Stimulated activated CD4-positive, alpha-beta T cell treated with anti-CD3 and anti-CD28 coated beads, Interleukin-4, amount 100 ng/mL, for 48 hours (primary cell): ENCODE data around the gene TGM4.
A peak's percentile ranks its signal among the peaks of the same experiment; 100 is the strongest.
"Not testable (repeated sequence)": the region's sequence is repeated elsewhere in the genome, so short reads cannot be mapped to it uniquely, and the experiment has no call there.

ENCODE experiments used
- DNase-seq, 2 donors: peaks; one replicate each; pipeline ENCODE4 v3.0.0-alpha.2; 2020; ENCODE audit warnings: low read depth in 2 of 2

Gene TGM4

DNA sequence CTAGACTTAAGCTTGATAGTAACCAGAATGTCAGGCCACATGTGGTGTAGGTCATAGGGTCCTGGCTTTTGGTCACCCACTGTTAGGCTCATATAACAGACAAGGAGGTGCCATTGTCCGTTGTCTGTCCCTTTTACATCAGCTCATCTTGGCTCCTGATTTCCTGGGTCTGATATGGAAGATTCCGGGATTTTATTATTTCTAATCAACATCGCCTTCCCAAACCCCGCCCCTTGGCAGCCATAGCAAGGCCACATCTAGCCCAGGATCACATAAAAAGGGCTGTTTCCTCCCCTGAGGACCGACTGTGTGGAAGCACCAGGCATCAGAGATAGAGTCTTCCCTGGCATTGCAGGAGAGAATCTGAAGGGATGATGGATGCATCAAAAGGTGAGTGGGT is at the start of gene TGM4:
TSS of gene TGM4 (plus strand) at position 301 of the 400 bp plus-strand sequence. CDS start at position 372, 71 bp downstream.
- DNase-seq: no peak

DNA sequence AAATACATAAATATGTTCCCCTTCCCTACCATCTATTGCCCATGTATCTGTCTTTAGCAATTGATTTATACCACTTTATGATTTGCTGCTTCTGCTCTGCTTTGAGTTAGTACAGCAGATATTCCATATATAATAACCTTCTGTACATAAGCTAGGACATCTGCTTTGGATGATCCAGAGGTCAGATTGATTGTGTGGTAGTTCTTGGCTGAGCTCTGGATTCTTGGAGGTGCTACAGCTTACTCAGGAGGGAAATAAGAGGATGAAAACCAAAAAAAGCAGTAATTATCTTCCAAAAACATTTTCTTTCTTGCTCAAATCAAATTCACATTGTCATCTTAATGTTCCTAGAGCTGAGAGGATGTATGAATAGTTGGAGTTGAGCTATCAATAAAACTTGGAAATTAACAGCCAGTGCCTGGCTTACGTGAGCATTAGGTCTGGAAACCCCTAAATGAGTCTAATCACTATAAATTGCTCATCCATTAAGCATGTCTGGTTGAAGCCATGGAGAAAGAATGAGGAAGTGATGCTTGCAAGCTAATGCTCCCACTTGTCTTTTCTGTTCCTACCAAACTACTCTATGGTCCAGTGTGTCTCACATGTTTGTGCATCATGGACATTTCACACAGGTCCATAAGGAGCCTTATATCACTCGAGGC is 49.0 kb upstream of the TGM4 start:
- DNase-seq: no peak

DNA sequence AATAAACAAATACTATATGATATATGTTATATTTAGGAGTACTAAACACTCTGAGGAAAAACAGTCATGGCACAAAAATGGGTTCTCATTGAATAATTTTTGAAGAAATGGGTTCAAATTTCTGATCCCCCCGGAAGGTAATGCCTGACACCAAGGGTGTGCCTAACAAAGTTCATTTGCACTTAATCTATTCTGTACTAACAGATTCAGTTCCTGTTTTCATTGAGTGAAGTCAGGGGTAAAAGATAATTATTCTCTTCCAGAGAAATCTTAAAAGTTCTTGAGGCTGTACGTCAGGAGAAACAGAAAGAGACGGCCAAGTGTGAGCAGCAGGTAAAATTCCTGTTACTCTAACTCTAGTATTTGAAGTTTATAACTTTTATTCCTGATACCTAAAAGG is 47.2 kb upstream of the TGM4 start:
- DNase-seq: no peak

DNA sequence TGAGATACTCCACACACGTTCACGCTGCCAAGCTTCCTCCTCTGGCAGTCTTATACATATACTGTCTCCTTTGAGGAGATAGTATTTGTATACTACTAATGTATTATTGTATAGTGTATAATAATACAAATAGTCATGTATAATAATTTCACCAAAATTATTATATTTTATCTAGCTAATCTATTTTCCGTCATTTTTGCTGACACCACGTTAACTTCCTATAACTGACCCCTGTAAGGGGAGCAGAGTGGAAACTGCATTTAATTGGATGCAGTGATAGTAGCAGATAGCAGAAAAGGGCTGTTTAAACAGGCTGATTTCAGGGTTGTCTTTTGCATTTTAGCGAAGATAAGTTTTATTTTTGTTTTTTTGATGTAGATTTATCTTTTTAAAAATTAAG is 43.2 kb upstream of the TGM4 start:
- no peak for DNase-seq

DNA sequence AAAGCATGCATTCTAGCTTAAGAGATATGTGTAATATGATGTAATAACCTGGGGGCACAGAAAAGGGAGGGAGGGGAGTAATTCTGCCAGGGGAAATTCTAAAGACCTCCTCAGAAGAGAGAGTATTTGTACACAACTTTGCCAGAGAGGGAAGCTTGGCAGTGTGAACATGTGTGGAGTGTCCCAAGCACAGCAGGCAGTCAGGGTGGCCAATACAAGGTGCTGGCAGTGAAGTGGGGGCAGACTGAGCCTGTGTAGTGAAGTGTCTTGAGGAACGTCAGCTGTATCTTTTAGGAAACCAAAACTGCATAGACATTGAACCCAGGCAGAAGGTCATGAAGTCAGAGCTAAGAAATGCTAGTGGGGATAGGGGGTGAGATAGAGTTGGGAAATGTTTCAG is 42.4 kb upstream of the TGM4 start:
- DNase-seq: no peak

DNA sequence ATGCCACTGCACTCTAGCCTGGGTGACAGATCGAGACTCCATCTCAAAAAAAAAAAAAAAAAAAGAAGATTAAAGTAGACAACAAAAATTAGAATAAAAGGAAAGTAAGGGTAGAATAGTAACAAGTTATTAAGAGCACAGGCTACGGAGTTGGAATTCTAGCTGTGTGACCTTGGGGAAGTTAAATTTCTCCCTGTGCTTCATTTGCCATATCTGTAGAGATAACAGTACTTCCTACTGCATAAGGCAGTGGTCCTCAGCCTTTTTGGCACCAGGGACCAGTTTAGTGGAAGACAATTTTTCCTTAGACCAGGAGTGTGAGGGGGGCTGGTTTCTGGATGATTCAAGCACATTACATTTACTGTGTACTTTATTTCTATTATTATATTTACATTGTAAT is 41.4 kb upstream of the TGM4 start:
- DNase-seq: no peak

DNA sequence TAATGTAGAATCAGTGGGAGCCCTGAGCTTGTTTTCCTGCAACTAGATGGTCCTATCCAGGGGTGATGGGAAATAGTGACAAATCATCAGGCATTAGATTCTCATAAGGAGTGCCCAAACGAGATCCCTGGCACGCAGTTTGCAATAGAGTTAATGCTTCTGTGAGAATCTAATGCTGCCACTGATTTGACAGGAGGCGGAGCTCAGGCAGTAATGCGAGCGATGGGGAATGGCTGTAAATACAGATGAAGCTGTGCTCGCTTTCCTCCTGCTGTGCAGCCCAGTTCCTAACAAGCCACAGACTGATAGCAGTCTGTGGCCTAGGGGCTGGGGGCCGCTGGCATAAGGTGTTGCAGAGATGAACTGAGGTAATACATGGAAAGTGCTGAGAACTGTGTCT is 41.0 kb upstream of the TGM4 start:
- no peak for DNase-seq

DNA sequence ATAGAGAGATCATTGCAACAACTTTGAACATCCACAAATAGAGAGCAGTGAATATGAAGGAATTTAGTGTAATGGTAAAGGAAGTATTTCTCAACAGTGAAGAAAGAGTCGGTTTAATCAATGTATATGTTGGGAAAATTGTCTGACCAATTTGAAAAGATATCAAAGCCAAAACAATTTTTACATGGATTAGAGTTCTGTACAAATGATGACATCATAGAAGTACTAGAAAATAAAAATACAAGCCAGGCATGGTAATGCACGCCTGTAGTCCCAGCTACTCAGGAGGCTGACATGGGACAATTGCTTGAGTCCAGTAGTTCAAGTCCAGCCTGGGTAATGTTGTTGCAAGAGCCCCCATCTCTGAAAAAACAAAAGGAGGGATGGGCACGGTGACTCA is 38.7 kb upstream of the TGM4 start:
- no peak for DNase-seq

DNA sequence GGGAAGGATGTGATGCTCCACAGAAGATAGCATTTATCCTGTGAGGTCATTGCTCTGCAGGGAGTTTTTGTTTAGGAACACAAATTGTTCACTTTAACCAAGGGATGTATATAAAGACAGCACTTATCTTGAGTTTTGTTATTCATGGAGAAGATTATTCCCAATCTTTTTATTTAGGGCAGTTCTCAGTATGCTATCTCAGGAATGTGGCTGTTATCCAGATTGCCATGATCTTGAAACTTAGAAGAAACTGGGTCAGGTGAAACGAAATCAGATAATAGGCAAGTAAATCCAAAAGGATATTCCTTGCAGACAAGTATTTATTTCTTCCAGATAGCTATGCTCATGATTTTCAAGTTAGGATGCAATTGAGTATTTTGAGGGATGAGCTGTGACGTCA is 32.0 kb upstream of the TGM4 start:
- DNase-seq: no peak

DNA sequence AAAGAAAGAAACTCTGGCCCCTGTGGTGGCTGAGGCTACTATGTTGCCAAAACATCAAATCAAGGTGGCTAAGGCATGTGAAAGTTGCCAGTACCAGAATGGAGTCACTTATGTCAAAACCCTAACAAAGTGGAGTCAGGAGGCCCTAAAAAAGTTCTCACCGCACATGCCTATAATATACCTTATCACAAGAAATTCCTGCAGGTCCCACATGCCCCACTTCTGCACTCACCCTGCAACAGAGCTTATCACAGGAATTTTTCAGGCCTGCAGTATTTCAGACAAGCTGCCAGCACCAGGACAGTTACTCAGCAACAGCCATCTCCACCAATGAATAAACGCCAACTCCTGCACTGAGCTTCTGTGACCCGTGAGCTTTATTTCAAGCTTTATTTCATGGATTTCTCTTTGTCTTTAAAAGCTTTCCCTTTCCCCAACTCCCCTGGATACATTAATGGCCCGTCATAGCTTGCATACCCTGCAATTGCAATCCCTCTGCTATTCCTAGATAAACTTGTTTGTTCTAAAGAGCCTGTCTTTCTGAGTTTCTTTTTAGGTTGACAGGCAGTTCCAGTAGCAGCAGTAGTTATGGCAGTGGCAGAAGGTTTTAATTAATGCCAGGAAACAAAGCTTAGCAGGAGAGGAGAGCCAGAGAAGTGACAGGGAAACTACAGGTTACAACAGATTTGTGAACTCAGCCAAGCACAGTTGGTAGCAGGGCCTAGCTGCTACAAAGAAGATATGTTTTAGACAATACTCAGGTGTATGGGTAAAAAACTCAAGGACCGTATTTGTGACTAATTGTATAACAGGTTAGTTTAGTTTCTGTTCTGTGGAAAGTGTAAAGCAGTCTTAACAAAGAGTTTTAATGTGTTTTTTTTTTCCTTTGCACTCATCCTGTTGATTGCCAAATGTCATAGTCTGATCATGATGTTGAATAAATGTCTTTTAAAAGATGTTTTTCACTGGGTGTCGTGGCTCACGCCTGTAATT is 28.6 kb upstream of the TGM4 start:
- no peak for DNase-seq

DNA sequence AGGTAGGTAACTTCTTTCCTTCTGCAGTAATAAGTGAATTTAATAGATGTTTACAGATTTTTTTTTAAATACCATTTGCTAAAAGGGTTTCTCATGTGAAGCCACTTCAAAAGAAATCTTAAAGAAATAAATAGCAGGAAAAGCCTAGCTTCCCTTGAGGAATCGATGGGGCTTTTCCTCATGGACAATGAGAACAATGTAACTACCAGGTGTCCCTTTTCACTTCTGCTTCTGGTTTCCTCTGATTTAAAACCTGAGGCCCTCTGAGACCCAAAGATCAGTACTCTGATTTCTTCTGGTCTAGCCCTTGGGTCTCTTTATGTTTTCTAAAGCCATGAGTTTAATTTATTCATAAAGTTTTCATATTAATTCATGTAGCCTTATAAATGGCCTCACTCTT is 25.8 kb upstream of the TGM4 start:
- DNase-seq: no peak

DNA sequence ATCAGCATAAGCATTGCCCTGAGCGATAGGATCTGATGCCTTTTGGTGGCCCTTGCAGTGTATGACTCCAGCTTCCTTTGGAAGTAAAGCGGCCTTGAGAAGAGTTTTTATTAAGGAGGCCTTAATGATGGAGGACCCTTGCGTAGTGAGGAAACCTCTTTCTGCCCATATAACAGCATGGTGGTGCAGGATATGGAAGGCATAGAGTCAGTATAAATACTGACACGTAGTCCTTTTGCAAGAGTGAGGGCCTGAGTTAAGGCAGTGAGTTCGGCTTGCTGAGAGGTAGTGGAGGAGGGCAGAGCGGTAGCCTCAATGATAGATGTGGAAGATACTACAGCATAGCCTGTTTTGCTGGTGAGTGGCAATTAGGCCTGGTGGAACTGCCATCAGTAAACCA is 17.7 kb upstream of the TGM4 start:
- not testable (repeated sequence) for DNase-seq

DNA sequence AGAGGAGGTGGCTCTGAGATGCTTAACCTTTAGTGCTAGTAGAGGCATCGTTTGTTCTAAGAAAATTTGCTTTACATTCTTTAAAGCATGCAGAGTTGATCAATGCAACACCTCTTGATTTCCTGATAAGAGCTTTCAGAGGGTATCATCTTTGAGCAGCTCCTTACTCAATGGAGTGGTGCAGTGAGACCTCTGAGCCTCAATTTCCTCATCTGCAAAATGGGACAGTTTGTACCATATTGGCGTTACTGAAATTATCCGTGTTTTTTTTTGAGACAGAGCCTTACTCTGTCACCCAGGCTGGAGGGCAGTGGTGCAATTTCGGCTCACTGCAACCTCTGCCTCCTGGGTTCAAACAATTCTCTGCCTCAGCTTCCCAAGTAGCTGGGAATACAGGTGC is 14.3 kb upstream of the TGM4 start:
- no peak for DNase-seq

DNA sequence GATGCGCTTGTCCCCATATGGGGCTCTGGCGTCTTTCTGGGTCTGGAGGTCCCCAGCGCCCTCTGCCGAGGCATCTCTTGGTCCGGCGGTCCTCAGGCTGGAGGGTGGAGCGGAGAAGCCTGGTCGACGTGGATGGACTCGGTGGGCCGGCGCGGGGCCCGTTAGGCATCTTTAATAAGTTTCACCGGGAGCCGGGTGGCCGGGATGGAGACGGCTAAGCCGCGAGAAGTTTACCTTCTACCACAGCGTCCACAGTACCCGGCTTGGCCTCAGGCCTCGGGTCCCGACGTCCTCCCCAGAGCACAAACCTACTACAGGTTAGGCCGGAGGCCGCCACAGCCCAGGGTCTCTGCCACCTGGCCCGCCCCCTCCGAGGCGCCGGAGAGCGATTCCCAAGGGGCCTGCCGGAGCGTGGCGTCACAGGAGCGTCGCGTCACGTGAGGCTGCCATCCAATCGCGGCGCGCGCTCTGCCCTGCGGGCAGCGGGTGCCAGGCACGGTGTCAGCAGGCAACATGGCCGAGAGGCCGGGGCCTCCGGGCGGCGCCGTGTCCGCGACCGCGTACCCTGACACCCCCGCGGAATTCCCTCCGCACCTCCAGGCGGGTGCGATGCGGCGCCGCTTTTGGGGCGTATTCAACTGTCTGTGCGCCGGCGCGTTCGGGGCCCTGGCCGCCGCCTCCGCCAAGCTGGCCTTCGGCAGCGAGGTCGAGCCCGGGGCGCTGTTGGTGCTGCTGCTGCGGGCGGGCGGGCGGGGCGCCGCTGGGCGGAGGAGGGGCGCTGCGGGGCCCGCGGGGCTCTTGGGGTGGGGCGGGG is 12.8 kb upstream of the TGM4 start, which contains the start of gene TMEM42:
TSS of gene TMEM42 (plus strand) at position 501 of the 814 bp plus-strand sequence. CDS start at position 514, 13 bp downstream.
- DNase-seq: peak; percentile 79 to 84

DNA sequence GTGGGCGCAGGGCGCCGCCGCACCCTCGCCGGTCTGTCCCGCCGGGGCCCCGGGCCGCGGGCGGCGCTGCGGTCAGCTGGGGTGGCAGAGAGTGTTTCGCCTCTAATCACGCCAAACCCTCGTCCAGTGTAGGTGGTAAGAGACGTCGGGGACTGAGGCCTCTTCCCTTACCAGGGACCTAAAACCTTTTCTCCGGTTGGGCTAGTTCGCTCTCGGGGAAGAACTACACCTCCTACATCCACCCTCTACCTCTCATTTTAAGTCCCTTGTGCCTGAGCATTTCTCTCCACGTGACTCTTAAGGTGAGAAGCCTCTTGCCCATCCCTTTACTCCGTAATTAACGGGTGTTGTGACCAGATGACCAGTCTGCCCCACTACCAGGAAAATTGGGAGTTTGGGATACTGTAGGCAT is 12.2 kb upstream of the TGM4 start:
- peak in 1 of 2 donors; percentile 16 for DNase-seq

DNA sequence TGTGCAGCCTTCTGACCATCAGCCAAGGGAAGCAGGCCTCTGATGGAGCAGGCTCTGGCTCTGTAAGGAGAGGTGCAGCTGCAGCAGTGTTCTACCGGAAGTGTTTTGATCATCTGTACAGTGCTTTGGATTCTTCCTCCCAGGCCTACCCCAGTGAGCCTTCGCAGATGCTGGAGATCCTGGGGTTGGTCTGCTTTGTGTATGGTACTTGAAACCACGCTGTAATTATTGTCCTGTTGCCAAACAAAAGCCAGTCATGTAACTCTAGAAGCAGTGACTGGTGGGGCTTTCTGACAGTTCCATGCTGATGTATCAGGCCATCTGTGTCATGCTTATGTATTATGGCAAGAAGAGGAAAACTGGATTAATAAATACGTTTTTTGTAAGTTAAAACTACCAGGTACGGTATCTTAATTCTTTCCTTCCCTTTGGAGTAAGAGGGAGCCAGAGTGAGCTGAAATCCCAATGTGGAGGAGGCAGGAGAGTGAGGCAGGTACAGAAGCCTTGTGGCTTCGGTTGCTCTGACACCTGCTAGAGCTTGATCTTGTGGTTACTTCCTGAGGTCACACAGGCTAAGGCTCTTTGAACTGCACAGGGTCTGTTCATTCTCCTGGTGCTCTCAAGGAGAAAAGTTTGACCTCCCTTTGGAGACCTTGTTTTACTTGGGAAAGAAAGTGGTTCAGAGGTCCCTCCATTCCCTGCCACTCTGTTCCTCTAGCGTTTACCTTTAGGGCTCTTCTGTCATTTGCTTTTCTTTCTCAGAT is 9.0 kb upstream of the TGM4 start:
- no peak for DNase-seq

DNA sequence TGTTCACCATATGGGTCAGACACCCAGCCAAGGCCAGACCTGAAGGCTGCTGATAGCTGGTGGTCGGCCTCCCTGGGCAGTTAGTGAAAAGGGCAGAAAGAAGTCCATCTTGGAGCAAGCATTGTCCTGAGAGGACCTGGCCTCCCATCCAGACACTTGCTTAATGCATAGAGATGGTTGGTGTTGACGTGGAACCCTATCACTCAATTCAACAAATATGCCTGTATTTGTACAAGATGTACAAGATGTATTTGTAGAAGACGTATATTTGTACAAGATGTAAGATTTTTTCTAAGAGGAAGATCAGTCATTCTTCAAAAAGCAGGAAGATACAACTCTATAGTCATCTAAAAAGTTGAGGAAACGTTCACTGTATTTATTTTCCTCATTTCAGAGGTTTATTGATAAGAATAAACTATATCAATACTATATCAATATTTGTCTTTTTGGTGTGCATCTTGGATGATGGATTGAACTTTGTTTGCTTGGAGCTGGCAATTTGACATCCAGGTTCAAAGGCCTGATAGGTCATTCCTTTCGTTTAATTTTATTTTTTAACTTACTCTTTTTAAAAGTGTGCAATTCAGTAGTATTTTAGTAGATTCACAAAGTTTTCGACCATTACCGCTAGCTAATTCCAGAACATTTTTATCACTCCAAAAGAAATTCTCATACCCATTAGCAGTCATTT is 6.8 kb upstream of the TGM4 start:
- no peak for DNase-seq

DNA sequence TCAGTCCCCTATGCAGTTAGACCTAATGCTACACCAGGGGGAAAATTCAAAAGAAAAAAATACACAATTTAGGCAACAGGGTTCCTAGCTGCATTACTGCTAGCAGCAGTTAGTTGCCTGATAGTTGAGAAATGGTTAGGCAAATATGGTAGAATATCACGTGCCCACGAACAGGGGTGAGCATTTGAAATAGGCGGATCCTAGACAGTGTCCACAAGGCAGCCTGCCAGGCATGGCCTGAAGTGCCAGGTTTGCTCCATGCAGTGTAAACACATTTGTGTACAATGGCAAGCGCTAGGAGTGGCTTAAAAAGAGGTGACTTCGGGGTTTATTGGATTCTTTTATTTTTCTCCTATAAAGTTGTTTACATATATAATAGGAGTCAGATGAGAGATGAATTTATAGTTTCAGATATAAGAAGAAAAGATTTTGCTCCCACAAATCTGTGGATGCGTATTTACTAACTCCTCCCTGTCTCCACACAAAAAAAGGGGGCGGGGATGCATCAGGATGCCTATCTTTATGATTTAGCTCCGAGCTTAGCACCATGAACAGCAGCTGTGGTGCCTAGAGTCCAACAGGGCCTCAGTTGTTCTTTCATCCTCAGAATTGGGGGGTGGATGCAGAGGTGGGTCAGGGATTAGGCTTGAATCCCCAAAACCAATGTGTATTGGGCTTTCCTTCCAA is 3.9 kb upstream of the TGM4 start:
- no peak for DNase-seq

DNA sequence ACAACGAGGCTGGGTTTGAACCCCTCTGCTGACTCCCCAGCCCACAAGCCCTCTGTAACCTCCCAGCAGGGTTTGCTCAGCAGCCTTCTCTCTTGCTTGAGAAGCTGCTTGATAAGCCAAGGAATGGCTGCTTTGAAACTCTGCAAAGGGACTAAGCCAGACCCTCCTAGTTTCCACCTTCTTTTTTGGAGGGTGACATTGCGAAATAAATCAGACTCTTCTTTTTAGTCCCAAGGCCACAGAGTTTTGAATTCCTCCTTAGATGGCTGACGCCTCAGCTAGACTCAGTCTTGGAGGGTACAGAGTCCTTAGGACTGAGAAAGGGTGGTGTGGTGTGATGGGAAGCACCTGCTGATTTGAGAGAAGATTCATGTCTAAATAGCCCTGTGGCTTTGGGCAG is 1.2 kb downstream of the TGM4 start:
- DNase-seq: no peak

DNA sequence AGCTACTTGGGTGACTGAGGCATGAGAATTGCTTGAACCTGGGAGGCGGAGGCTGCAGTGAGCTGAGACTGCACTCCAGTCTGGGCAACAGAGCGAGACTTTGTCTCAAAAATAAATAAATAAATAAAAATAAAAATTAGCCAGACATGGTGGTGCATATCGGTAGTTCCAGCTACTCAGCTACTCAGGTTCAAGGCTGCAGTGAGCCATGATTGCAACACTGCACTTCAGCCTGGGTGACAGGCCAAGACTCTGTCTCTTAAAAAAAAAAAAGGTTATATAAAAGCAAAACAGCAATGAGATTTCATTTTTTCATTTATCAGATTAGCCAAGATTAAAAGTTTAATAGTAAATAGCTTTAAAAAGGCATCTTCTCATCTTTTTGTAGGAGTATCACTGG is 2.9 kb downstream of the TGM4 start:
- DNase-seq: no peak
